ENCODE results near the gene MYOD1. TPM values are rescaled to one million over a fixed set of nuclear protein-coding genes. Genes with fewer than 3 reads are reported as not detected.

Gene MYOD1
- total RNA-seq, 1 experiment from 2014 or later = not detected

DNA sequence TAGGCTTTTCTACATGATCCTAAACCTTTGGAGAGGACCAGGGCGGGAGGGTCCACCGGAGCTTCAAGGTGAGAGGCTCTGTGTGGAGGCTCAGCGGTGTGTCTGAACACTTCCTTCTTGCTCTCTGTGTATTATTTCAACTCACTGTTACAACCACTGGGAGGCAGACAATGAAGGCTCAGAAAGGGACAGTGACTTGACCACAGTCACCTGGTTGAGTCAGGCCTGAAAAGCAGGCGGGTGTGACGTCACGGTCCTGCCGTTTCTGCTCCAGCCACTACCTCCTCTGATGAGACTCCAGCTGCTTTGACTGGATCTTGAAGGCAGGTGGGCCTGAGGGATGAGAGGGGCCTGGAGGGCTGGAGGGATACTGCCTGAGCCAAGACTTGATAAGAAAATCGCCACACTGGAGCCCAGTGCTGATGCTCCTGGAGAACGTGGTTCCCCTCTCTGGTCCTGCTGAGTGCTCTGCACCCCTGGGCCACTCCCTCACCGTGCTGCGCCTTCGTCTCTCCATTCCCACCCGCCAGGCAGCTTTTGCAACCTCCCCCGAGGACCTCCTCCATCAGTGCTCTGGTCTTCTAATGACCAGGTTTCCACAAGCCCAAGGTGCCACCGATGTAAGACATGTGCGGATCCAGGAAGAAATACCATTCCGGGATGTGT lies 43.1 kb downstream of the MYOD1 start:
- ATAC-seq (no peak), DNase-seq (peak; percentile 32)
- CTCF ChIA-PET = no interaction called here
- Histone ChIP-seq H3K9me2 (replicated peaks; ENCODE audit: low read length) (no peaks in the 10 kb centered on the region), H2AFZ (ENCODE audit: low read length) (no peak overlapping the region), H3K27me3 (ENCODE audit: low read length) (no peaks in the 10 kb centered on the region), H3K9me3 (ENCODE audit: low read length) (no peaks in the 10 kb centered on the region), H4K20me1 (ENCODE audit: low read length) (no peaks in the 10 kb centered on the region), H3K4me2 (ENCODE audit: low read length) (no peak overlapping the region), H3F3A (ENCODE audit: low read length, unreplicated experiment) (no peaks in the 10 kb centered on the region), H3K79me2 (ENCODE audit: low read length) (no peaks in the 10 kb centered on the region), H3K9ac (ENCODE audit: low read length) (no peak overlapping the region), H3K4me1 (ENCODE audit: insufficient read depth, low read length) (0 out of 2 replicates have a peak, but pooled peaks cover 3% of the 10 kb centered on the region), H3K4me3 (ENCODE audit: low read length) (no peak overlapping the region), H3K36me3 (ENCODE audit: low read depth, low read length) (no peaks in the 10 kb centered on the region), H3K27ac (ENCODE audit: low read length) (no peak overlapping the region)
- TF ChIP-seq, protein P1, sequence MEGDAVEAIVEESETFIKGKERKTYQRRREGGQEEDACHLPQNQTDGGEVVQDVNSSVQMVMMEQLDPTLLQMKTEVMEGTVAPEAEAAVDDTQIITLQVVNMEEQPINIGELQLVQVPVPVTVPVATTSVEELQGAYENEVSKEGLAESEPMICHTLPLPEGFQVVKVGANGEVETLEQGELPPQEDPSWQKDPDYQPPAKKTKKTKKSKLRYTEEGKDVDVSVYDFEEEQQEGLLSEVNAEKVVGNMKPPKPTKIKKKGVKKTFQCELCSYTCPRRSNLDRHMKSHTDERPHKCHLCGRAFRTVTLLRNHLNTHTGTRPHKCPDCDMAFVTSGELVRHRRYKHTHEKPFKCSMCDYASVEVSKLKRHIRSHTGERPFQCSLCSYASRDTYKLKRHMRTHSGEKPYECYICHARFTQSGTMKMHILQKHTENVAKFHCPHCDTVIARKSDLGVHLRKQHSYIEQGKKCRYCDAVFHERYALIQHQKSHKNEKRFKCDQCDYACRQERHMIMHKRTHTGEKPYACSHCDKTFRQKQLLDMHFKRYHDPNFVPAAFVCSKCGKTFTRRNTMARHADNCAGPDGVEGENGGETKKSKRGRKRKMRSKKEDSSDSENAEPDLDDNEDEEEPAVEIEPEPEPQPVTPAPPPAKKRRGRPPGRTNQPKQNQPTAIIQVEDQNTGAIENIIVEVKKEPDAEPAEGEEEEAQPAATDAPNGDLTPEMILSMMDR (conservative IDR thresholded peaks at IDR 0.05; ENCODE audit: low read depth, low read length) = no peak; the same call in 1 of the 2 replicates
- TF ChIP-seq EZH2phosphoT487 (IDR thresholded peaks at IDR 0.05; ENCODE audit: borderline replicate concordance, low read length) (no peak), EZH2 (IDR thresholded peaks at IDR 0.05; ENCODE audit: low read length, unreplicated experiment) (no peak)
- intact Hi-C loops (cut with micrococcal nuclease) = no loop called here
- POLR2A ChIA-PET (ENCODE audit: unreplicated experiment) = no interaction called here
- BruUV-seq (replicated peaks) = no TSS peak

GRCh38 chr11:17763244-17763643 lies 43.9 kb downstream of the MYOD1 start:
- no peak for DNase-seq
- TF ChIP-seq, protein P1 (conservative IDR thresholded peaks at IDR 0.05; ENCODE audit: low read depth, low read length) = no peak
- TF ChIP-seq EZH2 (IDR thresholded peaks at IDR 0.05; ENCODE audit: low read length, unreplicated experiment) = no peak
- no peak for TF ChIP-seq EZH2phosphoT487 (IDR thresholded peaks at IDR 0.05; ENCODE audit: borderline replicate concordance, low read length)

DNA sequence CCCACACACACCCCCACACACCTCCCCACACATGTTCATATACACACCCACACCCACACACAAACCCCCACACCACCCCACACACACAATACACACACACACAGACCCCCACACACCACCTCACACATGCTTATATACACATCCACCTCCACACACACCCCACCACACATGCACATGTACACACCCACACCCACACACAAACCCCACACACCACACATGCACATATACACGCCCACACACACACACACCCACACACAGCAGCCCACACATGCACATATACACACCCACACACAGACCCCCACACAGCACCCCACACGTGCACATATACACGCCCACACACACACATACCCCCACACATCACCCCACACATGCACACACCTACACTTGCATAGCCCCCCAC lies 44.3 kb downstream of the MYOD1 start:
- TF ChIP-seq EZH2phosphoT487 (IDR thresholded peaks at IDR 0.05; ENCODE audit: borderline replicate concordance, low read length) (no peak), EZH2 (IDR thresholded peaks at IDR 0.05; ENCODE audit: low read length, unreplicated experiment) (no peak)
- TF ChIP-seq, protein P1 (conservative IDR thresholded peaks at IDR 0.05; ENCODE audit: low read depth, low read length) = no peak
- Histone ChIP-seq H3K27me3 (ENCODE audit: low read length) (no peaks in the 10 kb centered on the region), H3K4me3 (ENCODE audit: low read length) (no peak overlapping the region), H3K79me2 (ENCODE audit: low read length) (no peaks in the 10 kb centered on the region), H3K27ac (ENCODE audit: low read length) (no peak overlapping the region), H4K20me1 (ENCODE audit: low read length) (no peaks in the 10 kb centered on the region), H2AFZ (ENCODE audit: low read length) (no peak overlapping the region), H3K4me2 (ENCODE audit: low read length) (no peak overlapping the region), H3K9me2 (replicated peaks; ENCODE audit: low read length) (no peaks in the 10 kb centered on the region), H3F3A (ENCODE audit: low read length, unreplicated experiment) (no peaks in the 10 kb centered on the region), H3K9me3 (ENCODE audit: low read length) (no peaks in the 10 kb centered on the region), H3K4me1 (ENCODE audit: insufficient read depth, low read length) (0 out of 2 replicates have a peak, but pooled peaks cover 3% of the 10 kb centered on the region), H3K36me3 (ENCODE audit: low read depth, low read length) (no peaks in the 10 kb centered on the region), H3K9ac (ENCODE audit: low read length) (no peak overlapping the region)
- BruUV-seq (replicated peaks) = no TSS peak
- ChIA-PET POLR2A (ENCODE audit: unreplicated experiment) (no interaction called here), CTCF (no interaction called here)
- intact Hi-C loops (cut with micrococcal nuclease) = no loop called here
- ATAC-seq (no peak), DNase-seq (no peak)

More at GRCh38 chr11:17763244-17763643, 43.9 kb downstream of the MYOD1 start:
- intact Hi-C loops (cut with micrococcal nuclease) = no loop called here
- Histone ChIP-seq H3K36me3 (ENCODE audit: low read depth, low read length) (no peaks in the 10 kb centered on the region), H3K9me3 (ENCODE audit: low read length) (no peaks in the 10 kb centered on the region), H3F3A (ENCODE audit: low read length, unreplicated experiment) (no peaks in the 10 kb centered on the region), H3K4me3 (ENCODE audit: low read length) (no peak overlapping the region), H3K4me2 (ENCODE audit: low read length) (no peak overlapping the region), H3K9me2 (replicated peaks; ENCODE audit: low read length) (no peaks in the 10 kb centered on the region), H3K27me3 (ENCODE audit: low read length) (no peaks in the 10 kb centered on the region), H3K79me2 (ENCODE audit: low read length) (no peaks in the 10 kb centered on the region), H3K27ac (ENCODE audit: low read length) (no peak overlapping the region), H3K4me1 (ENCODE audit: insufficient read depth, low read length) (0 out of 2 replicates have a peak, but pooled peaks cover 3% of the 10 kb centered on the region), H2AFZ (ENCODE audit: low read length) (no peak overlapping the region), H3K9ac (ENCODE audit: low read length) (no peak overlapping the region), H4K20me1 (ENCODE audit: low read length) (no peaks in the 10 kb centered on the region)
- no peak for ATAC-seq
- no TSS peak for BruUV-seq (replicated peaks)
- ChIA-PET POLR2A (ENCODE audit: unreplicated experiment) (no interaction called here), CTCF (no interaction called here)

Measured in PC-3 (cell line).